Tibial nerve (tissue), 4 donors: Measurements from ENCODE around the gene FRMPD2. TPM values are rescaled to one million over a fixed set of nuclear protein-coding genes. Genes with fewer than 3 reads are reported as not detected.

Source experiments
- DNase-seq, 2 donors: peaks; one replicate each; pipeline ENCODE4 v3.0.0-alpha.2; 2019; ENCODE audit warnings: low spot score in 2 of 2
- H3K27ac ChIP-seq, 4 donors: fragments of 200-600 bp; sonication (generic) in 3 of 4; one replicate each; pipeline ENCODE4 v1.5.1; 2017 to 2019; ENCODE audit warnings: mild to moderate bottlenecking in 1 of 4
- H3K27me3 ChIP-seq, 2 donors: fragments of 200-600 bp; sonication (generic) in 1 of 2; one replicate each; pipeline versions ENCODE4 v1.5.1 to v1.6.0; 2017 to 2019
- H3K36me3 ChIP-seq, 3 donors: fragments of 200-600 bp; sonication (generic); one replicate each; pipeline ENCODE4 v1.5.1; 2018 to 2019
- H3K4me1 ChIP-seq, 4 donors: fragments of 200-600 bp; sonication (generic) in 3 of 4; one replicate each; pipeline ENCODE4 v1.5.1; 2017 to 2019
- H3K4me3 ChIP-seq, 4 donors: fragments of 200-600 bp; sonication (generic) in 3 of 4; one replicate each; pipeline ENCODE4 v1.5.1; 2017 to 2019; ENCODE audit warnings: mild to moderate bottlenecking in 1 of 4, moderate library complexity in 1 of 4
- H3K9me3 ChIP-seq, 4 donors: fragments of 200-600 bp; sonication (generic) in 3 of 4; one replicate each; pipeline ENCODE4 v1.5.1; 2017 to 2019
- CTCF ChIP-seq, 5 experiments: fragments of 200-600 bp in 3 of 5; fragments of 450-650 bp in 2 of 5; sonication (generic) in 3 of 5; IDR thresholded peaks; one replicate each; pipeline ENCODE4 v1.5.1; 2016 to 2019; ENCODE audit warnings: antibody characterized with exemption in 5 of 5, mild to moderate bottlenecking in 3 of 5, moderate library complexity in 2 of 5
- EP300 ChIP-seq, 2 donors: sonication (generic); formaldehyde crosslinking; IDR thresholded peaks; one replicate each; pipeline ENCODE4 v1.6.1; 2017; ENCODE audit warnings: antibody characterized with exemption in 2 of 2, mild to moderate bottlenecking in 1 of 2
- POLR2A ChIP-seq, 2 donors: fragments of 450-650 bp; IDR thresholded peaks; one replicate each; pipeline ENCODE4 v1.6.1; 2017; ENCODE audit warnings: antibody characterized with exemption in 2 of 2, mild to moderate bottlenecking in 2 of 2, moderate library complexity in 2 of 2
- WGBS, 2 donors: methylation state at CpG; one replicate each; pipeline ENCODE4 v1.1.5; 2018; 5-methylcytosine and 5-hydroxymethylcytosine counted together
- total RNA-seq, 4 donors: library from RNA; depleted of rRNA; stranded (reverse); fragments of >200 nt; gene quantifications; one replicate each; pipeline ENCODE4 v1.1.0, GENCODE V29; 2016

The FRMPD2 gene, protein sequence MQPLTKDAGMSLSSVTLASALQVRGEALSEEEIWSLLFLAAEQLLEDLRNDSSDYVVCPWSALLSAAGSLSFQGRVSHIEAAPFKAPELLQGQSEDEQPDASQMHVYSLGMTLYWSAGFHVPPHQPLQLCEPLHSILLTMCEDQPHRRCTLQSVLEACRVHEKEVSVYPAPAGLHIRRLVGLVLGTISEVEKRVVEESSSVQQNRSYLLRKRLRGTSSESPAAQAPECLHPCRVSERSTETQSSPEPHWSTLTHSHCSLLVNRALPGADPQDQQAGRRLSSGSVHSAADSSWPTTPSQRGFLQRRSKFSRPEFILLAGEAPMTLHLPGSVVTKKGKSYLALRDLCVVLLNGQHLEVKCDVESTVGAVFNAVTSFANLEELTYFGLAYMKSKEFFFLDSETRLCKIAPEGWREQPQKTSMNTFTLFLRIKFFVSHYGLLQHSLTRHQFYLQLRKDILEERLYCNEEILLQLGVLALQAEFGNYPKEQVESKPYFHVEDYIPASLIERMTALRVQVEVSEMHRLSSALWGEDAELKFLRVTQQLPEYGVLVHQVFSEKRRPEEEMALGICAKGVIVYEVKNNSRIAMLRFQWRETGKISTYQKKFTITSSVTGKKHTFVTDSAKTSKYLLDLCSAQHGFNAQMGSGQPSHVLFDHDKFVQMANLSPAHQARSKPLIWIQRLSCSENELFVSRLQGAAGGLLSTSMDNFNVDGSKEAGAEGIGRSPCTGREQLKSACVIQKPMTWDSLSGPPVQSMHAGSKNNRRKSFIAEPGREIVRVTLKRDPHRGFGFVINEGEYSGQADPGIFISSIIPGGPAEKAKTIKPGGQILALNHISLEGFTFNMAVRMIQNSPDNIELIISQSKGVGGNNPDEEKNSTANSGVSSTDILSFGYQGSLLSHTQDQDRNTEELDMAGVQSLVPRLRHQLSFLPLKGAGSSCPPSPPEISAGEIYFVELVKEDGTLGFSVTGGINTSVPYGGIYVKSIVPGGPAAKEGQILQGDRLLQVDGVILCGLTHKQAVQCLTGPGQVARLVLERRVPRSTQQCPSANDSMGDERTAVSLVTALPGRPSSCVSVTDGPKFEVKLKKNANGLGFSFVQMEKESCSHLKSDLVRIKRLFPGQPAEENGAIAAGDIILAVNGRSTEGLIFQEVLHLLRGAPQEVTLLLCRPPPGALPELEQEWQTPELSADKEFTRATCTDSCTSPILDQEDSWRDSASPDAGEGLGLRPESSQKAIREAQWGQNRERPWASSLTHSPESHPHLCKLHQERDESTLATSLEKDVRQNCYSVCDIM (N-terminal part only)
- total RNA-seq: under 1 TPM in 1 of 4 donors, not detected in 3; 0.21 TPM

GRCh38 chr10:48274636-48275035 lies at the start of gene FRMPD2:
TSS of gene FRMPD2 (minus strand) at chr10:48274696. CDS start at chr10:48274567, 129 bp downstream.
- WGBS, 2 donors: 59 to 73% methylated on average over 8 of the region's 8 CpGs
- no peak for DNase-seq
- Histone ChIP-seq H3K9me3 (no peaks in the 10 kb centered on the region), H3K27me3 (no peaks in the 10 kb centered on the region), H3K36me3 (no peaks in the 10 kb centered on the region), H3K27ac (no peak within 1 kb of the TSS), H3K4me1 (no peaks in the 10 kb centered on the region), H3K4me3 (no peak within 1 kb of the TSS)
- TF ChIP-seq EP300 (IDR thresholded peaks at IDR 0.05): no peak
- no peak for TF ChIP-seq POLR2A (IDR thresholded peaks at IDR 0.05)
- no peak for TF ChIP-seq CTCF (IDR thresholded peaks at IDR 0.05)

GRCh38 chr10:48322017-48322416 lies 47.5 kb upstream of the FRMPD2 start:
- Histone ChIP-seq H3K4me3 (no peak overlapping the region), H3K4me1 (no peaks in the 10 kb centered on the region), H3K36me3 (no peaks in the 10 kb centered on the region), H3K27me3 (no peaks in the 10 kb centered on the region), H3K27ac (no peak overlapping the region), H3K9me3 (no peaks in the 10 kb centered on the region)
- TF ChIP-seq POLR2A (IDR thresholded peaks at IDR 0.05) (no peak), EP300 (IDR thresholded peaks at IDR 0.05) (no peak), CTCF (IDR thresholded peaks at IDR 0.05) (no peak)
- DNase-seq: no peak
- WGBS, 2 donors: 67 to 72% methylated on average over 3 of the region's 3 CpGs

DNA sequence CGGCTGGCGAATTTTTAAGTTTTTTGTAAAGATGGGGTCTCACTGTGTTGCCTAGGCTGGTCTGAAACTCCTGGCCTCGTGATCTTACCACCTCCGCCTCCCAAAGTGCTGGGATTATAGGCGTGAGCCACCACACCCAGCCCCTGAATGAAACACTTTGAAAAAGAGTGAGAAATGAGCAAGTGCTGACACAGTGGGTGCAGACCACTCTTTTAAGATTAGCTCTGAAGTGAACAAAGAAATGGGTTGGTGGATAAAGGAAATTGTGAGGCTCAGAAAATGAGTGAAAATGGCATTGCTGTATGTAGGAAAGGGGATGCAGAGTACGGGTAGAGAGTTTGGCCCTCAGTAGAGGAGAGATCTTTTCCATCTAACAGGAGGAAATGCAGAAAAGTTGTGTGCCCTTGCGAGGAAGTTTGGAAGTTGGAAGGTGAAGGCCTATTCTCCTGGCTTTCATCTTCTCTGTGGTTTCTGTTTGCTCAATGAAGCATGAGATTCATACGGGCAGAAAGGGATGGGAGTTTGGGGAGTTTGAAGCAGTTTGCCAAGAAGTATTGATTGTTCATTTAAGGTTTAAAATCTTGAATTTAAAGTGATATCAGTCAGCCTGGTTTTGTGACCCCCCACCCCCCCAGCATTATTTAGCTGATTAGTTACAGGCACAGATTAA lies 43.0 kb upstream of the FRMPD2 start:
- 73 to 76% methylated on average over 8 of the region's 8 CpGs for WGBS, 2 donors
- TF ChIP-seq CTCF (IDR thresholded peaks at IDR 0.05): no peak
- TF ChIP-seq POLR2A (IDR thresholded peaks at IDR 0.05): no peak
- no peak for TF ChIP-seq EP300 (IDR thresholded peaks at IDR 0.05)
- H3K27ac ChIP-seq: no peak overlapping the region

DNA sequence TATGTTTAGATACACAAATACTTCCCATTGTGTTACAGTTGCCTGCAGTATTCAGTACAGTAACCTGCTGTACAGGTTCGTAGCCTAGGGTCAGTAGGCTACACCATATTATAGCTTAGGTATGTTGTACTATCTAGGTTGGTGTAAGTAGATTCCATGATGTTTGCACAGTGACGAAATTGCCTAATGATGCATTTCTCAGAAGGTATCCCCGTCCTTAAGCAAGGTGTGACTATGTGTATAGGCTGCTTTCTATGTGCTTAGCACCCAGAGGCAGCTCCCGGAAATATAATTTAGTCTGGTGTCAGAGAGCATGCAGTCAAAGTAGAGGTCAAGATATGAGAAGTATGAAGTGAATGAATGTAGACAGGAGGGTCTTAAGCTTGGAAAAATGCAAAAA lies 41.7 kb upstream of the FRMPD2 start:
- Histone ChIP-seq H3K4me3 (no peak overlapping the region), H3K27ac (no peak overlapping the region), H3K4me1 (no peaks in the 10 kb centered on the region), H3K27me3 (no peaks in the 10 kb centered on the region), H3K36me3 (no peaks in the 10 kb centered on the region), H3K9me3 (no peaks in the 10 kb centered on the region)
- WGBS, 2 donors: 88 to 94% methylated on average over 4 of the region's 4 CpGs
- TF ChIP-seq POLR2A (IDR thresholded peaks at IDR 0.05): no peak
- no peak for TF ChIP-seq CTCF (IDR thresholded peaks at IDR 0.05)
- DNase-seq: no peak

More for the DNA sequence above, 43.0 kb upstream of the FRMPD2 start:
- no peak for DNase-seq
- no peaks in the 10 kb centered on the region for H3K4me1 ChIP-seq
- no peak overlapping the region for H3K4me3 ChIP-seq
- H3K36me3 ChIP-seq: no peaks in the 10 kb centered on the region
- H3K27me3 ChIP-seq: no peaks in the 10 kb centered on the region
- H3K9me3 ChIP-seq: no peaks in the 10 kb centered on the region
